ENCODE results near the gene MAP3K8. TPM values are rescaled to one million over a fixed set of nuclear protein-coding genes. Genes with fewer than 3 reads are reported as not detected.

The MAP3K8 gene
- total and polyA plus RNA-seq, 4 donors = 37.0 to 77.9 (median 50.5) TPM

- TF ChIP-seq CTCF (IDR thresholded peaks at IDR 0.05; ENCODE audit: control extremely low read depth, extremely low read depth) = no peak
- ATAC-seq (ENCODE audit: insufficient read depth, low FRiP score) (no peak), DNase-seq (no peak)
- no peaks in the 10 kb centered on the region for H3K9me3 ChIP-seq (ENCODE audit: control insufficient read depth in 4 of 4, insufficient read depth in 3 of 4, low read length in 3 of 4)
- no peak overlapping the region for H3K9ac ChIP-seq (ENCODE audit: insufficient read depth in 1 of 2, low read length in 2 of 2)
- no peaks in the 10 kb centered on the region for H3K4me1 ChIP-seq (ENCODE audit: control insufficient read depth in 5 of 5, insufficient read depth in 5 of 5, low read length in 5 of 5)
- no peaks in the 10 kb centered on the region for H3K36me3 ChIP-seq (ENCODE audit: control insufficient read depth in 4 of 4, insufficient read depth in 4 of 4, low read length in 4 of 4)
- H3K4me3 ChIP-seq = no peak overlapping the region
- H3K27ac ChIP-seq (ENCODE audit: low read depth in 1 of 2, low read length in 1 of 2) = no peak overlapping the region
- WGBS, 2 donors = 65 to 67% methylated on average over 4 of the region's 4 CpGs
- no peaks in the 10 kb centered on the region for H3K27me3 ChIP-seq (ENCODE audit: control insufficient read depth in 3 of 3, insufficient read depth in 3 of 3, low read length in 2 of 3)
These were observed 35.2 kb upstream of the MAP3K8 start for GRCh38 chr10:30398788-30399187.

- Histone ChIP-seq H3K9ac (ENCODE audit: insufficient read depth in 1 of 2, low read length in 2 of 2) (no peak overlapping the region), H3K9me3 (ENCODE audit: control insufficient read depth in 4 of 4, insufficient read depth in 3 of 4, low read length in 3 of 4) (peaks cover 0 to 6% (median 2%) of the 10 kb centered on the region in 4 donors), H3K4me1 (ENCODE audit: control insufficient read depth in 5 of 5, insufficient read depth in 5 of 5, low read length in 5 of 5) (no peaks in the 10 kb centered on the region), H3K27ac (ENCODE audit: low read depth in 1 of 2, low read length in 1 of 2) (no peak overlapping the region), H3K4me3 (no peak overlapping the region), H3K36me3 (ENCODE audit: control insufficient read depth in 4 of 4, insufficient read depth in 4 of 4, low read length in 4 of 4) (no peaks in the 10 kb centered on the region), H3K27me3 (ENCODE audit: control insufficient read depth in 3 of 3, insufficient read depth in 3 of 3, low read length in 2 of 3) (no peaks in the 10 kb centered on the region)
- no peak for TF ChIP-seq CTCF (IDR thresholded peaks at IDR 0.05; ENCODE audit: control extremely low read depth, extremely low read depth)
- ATAC-seq (ENCODE audit: insufficient read depth, low FRiP score) (no peak), DNase-seq (no peak)
- 98% methylated on average over 18 of the region's 18 CpGs for WGBS, 2 donors
These were observed 30.5 kb upstream of the MAP3K8 start for GRCh38 chr10:30403494-30403893.

GRCh38 chr10:30404540-30404939 is 29.4 kb upstream of the MAP3K8 start:
- H3K27me3 ChIP-seq (ENCODE audit: control insufficient read depth in 3 of 3, insufficient read depth in 3 of 3, low read length in 2 of 3) = no peaks in the 10 kb centered on the region
- WGBS, 2 donors = 91 to 96% methylated on average over 5 of the region's 5 CpGs

More at GRCh38 chr10:30404540-30404939, 29.4 kb upstream of the MAP3K8 start:
- no peak overlapping the region for H3K4me3 ChIP-seq
- H3K4me1 ChIP-seq (ENCODE audit: control insufficient read depth in 5 of 5, insufficient read depth in 5 of 5, low read length in 5 of 5) = no peaks in the 10 kb centered on the region
- H3K9ac ChIP-seq (ENCODE audit: insufficient read depth in 1 of 2, low read length in 2 of 2) = no peak overlapping the region
- no peak for TF ChIP-seq CTCF (IDR thresholded peaks at IDR 0.05; ENCODE audit: control extremely low read depth, extremely low read depth)
- H3K36me3 ChIP-seq (ENCODE audit: control insufficient read depth in 4 of 4, insufficient read depth in 4 of 4, low read length in 4 of 4) = no peaks in the 10 kb centered on the region
- peaks cover 0 to 6% (median 2%) of the 10 kb centered on the region in 4 donors for H3K9me3 ChIP-seq (ENCODE audit: control insufficient read depth in 4 of 4, insufficient read depth in 3 of 4, low read length in 3 of 4)
- DNase-seq (no peak), ATAC-seq (ENCODE audit: insufficient read depth, low FRiP score) (no peak)
- H3K27ac ChIP-seq (ENCODE audit: low read depth in 1 of 2, low read length in 1 of 2) = no peak overlapping the region
